Measurements from ENCODE around the gene CDS2.

CDS2 gene

GRCh38 chr20:5154543-5154925 lies 27.7 kb downstream of the CDS2 start:
- no peak for DNase-seq

DNA sequence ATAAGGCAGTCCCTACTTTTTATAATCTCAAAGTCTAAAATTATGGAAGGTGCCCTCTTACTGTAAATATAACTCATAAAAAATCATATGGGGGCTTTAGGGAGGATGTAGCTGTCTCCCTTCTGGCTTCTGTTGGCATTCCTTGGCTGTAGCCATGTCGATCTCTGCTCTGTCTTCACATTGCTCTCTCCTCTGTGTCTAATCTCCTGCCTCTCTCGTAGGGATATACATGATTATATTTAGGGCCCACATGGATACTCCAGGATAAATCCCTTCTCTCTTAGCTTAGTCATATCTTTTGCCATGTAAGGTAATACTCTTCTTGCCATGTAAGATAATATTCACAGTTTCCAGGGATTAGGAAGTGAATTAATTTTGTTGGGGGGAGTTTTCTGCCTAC lies 28.6 kb downstream of the CDS2 start:
- DNase-seq, result no peak

DNA sequence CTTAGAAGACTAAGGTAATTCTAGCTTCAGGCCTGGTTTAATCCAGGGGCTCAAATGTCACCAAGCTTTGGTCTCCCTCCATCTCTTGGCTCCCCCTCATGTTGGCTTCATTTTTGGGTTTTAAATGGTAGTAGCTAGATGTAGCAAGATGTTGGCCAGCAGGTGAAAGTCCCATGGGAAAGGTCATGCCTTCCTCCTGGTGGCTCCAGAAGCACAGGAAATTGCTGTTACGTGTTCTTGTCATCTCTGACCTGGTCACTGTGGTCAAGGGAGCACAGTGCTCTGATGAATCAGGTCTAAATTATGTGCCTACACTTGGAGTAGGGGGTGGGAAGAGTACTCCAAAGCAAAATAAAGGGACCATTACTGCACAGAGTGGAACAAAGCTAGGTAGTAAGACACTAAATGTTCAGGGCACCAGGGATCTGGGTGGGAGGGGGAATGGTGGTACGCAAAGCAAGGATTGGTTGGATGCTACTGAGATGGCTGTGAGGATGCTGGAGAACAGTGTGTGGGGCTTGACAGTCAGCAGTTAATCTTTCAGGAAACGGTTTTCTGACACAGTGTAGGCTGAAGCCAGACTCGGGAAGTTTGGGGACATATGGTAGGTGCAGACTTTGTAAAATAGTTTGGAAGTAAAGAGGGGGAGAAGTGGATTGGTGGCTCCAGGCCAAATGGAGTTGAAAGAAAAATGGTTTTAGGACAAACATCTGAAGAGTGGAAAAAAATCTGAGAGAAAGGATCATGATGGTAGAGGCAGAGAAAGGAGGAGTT lies 30.1 kb downstream of the CDS2 start:
- no peak for DNase-seq

DNA sequence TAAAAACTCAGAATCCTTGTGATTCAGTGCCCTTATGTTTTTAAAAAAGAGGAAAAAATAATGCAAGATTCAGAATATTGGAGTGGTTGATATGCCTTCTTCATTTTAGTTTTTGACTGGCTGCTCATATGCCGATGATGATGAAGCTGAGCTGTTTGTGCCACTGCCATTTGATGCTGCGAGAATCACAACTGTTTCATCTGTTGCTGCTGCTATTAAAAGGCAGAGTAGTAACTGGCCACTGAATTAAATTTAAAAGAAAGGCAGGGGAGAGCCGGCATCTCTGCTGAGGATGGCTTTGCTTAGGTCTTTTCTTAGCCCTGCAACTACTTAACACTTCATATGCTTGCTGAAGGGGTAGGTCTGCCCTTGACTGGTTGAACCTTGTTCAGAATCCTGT lies 33.1 kb downstream of the CDS2 start:
- no peak for DNase-seq

GRCh38 chr20:5160882-5161281 lies 34.1 kb downstream of the CDS2 start:
- no peak for DNase-seq

GRCh38 chr20:5161536-5162164 lies 34.8 kb downstream of the CDS2 start:
- no peak for DNase-seq

- no peak for DNase-seq
Measured at GRCh38 chr20:5164645-5165625, 38.1 kb downstream of the CDS2 start.

DNA sequence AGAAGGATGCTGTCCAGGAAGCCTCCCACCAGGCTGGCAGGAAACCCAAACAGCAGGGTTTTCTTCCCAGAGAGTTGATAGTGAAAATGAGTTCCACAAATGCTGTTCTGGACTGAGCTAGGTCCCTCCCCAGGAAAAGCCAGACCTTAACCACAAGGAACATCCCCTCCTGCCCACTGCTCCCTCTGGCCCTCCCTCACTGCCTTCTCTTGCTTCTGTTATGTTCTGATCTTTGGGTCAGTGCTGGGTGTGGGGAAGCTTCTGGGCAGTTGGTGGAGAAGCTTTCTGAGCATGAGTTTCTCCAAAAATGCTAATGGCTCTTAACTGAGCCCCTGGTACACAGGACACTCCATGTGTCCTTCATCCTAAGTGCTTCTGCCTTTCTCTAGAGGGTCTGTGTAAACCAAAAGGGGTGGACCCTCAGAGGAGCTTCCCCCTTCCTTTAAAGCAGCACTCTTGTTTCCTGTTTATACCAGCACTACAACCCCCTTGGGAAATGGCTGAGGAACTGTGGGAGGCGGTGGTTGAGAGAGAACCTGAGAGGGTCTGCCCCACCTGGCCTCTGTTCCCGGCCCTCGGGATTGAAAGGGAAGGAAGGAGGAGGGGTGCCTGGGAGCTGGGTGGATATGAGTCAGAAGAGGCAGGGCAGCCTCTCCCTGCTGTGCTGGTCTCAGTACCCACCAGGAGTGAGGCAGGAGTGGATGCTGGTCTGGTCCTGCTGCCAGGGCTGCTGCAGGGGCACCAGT lies 42.0 kb downstream of the CDS2 start:
- DNase-seq, result no peak

GRCh38 chr20:5170341-5170740 lies 43.5 kb downstream of the CDS2 start:
- no peak for DNase-seq

DNA sequence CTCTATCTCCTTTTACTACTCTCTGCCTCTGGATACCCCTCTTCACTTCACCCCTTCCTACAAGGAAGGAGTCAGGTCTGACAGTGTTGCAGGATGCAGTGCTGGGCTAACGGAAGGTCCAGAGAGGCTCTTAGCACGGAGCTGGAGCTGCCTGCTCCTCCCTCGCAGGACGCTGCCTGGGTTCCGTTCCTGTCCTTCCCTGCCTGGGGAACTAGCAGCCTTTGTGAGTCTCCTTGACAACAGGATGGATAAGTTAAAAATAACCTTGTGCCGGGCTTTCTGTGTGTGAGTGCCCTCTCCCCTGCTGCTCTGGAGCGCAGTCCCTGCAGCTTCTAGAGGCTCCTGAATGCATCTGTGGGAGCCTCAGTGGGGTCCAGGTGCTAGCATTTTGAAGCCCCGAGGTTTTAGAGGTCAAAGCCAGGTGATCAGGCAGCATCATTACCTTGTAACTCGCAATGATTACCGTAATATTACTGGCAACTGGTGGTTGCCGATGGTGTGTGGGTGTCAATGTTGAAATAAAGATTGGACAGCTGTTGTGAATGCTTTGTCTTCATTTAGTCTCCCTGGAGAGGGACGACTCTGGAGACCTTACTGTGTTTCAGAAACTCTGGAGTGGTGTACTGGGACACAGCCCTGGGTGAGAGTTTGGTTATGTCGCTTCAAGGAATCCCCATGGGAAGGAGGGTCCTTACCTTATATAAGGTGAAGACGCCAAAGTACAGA lies 44.4 kb downstream of the CDS2 start:
- no peak for DNase-seq

- no peak for DNase-seq
Measured at GRCh38 chr20:5171790-5172164, 45.0 kb downstream of the CDS2 start.

- DNase-seq, result no peak
Measured at GRCh38 chr20:5172167-5172601, 45.4 kb downstream of the CDS2 start.

GRCh38 chr20:5172903-5173463 lies 46.2 kb downstream of the CDS2 start:
- DNase-seq, result no peak

GRCh38 chr20:5173751-5174150 lies 46.9 kb downstream of the CDS2 start:
- DNase-seq, result no peak

- DNase-seq, result no peak
Measured at GRCh38 chr20:5177071-5177470, 50.3 kb downstream of the CDS2 start.

GRCh38 chr20:5178046-5178445 lies 51.2 kb downstream of the CDS2 start:
- DNase-seq, result no peak

- no peak for DNase-seq
Measured at GRCh38 chr20:5180421-5180820, 53.6 kb downstream of the CDS2 start.

DNA sequence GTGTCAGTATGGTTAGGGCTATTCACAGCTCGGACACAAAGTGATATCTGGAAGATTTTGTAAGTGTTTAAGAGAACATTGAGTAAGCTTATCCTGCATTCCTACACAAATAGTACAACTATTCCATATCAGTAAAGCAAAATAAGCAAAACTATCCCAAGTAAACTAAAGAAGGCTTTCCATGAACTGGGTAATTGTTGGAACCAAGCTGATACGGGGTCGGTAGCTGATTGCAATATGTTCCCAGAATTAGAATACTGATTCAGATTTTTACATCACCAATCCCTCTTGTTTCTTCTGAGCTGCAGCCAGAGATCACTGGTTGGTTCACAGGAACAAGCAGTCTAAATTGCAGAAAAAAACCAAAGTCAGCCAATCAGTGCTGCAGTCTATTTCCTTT lies 54.1 kb downstream of the CDS2 start:
- no peak for DNase-seq

DNA sequence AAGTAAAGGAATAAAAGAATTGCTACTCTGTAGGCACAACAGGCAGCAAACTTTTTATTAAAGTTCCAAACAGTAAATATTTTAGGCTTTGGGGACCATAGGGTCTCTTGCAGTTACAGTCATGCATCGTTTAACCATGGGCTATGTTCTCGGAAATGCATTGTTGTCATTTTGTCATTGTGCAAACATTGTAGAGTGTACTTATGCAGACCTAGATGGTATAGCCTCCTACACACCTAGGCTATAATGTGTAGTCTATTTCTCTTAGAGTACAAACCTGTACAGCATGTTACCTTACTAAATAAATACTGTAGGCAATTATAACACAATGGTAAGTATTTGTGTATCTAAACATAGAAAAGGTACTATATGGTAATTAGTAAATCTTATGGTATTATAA lies 54.7 kb downstream of the CDS2 start:
- no peak for DNase-seq

DNA sequence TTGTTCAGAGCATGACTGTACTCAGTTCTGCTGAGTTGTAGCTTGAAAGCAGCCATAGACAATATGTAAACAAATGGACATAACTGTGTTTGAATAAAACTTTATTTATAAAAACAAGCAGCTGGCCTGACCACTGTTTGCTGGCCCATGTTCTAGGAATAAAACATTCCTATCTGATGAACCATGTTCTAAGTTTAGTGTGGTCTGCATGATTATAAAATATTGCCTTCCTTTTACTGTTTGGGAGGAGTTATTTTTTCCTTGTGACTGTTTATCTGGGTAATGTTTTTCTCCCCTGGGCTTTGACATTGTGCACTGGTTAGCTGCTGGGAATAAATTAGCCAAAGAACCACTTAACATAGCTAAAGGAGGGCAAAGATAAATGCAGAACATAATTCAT lies 55.1 kb downstream of the CDS2 start:
- DNase-seq, result no peak

DNA sequence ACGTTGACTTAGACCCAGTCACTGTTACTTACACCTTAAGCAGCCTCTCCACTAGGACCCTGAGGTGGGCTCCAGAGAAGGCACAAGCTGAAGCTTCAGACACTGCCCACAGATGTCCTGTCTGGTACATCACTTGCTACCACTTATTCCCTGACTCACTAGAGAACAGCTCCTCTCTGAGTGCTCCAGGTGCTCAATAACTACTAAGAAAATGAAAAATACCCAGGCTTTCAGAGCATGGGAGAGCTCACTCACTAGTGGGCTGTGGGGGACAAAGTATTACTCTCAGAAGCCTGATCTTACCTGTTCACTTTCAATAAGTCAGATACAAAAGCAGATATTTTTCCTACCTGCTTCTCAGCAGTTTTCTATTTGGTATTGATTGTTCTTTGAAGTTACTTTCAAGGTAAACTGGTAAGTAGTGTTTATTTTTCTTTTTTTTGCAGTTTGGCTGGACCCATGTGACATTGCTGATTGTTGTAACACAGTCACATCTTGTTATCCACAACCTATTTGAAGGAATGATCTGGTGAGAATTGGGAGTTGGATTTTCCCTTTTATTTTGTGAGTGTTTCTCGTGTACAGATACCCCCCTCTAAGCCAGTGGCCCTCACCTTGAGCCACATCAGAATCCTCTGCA lies 55.9 kb downstream of the CDS2 start:
- no peak for DNase-seq

All from activated CD4-positive, alpha-beta T cell treated with anti-CD3 and anti-CD28 coated beads for 1 hour (primary cell).